MM.1S (cell line): ENCODE results near the gene IQCM.
"Not testable (repeated sequence)": the region's sequence is repeated elsewhere in the genome, so short reads cannot be mapped to it uniquely, and the experiment has no call there.

Experiments
- DNase-seq: peaks from one replicate; pipeline ENCODE4 v3.0.0-alpha.2; 2015
- H2AFZ ChIP-seq: fragments of 300-600 bp; sonication (generic); 2 replicates; pipeline ENCODE4 v1.6.0; 2016; ENCODE audit warnings: antibody characterized with exemption, low read length
- H3F3A ChIP-seq: fragments of 300-600 bp; sonication (generic); 2 replicates; pipeline ENCODE4 v1.6.1; 2016; ENCODE audit warnings: mild to moderate bottlenecking, antibody characterized with exemption, low read length, moderate library complexity, mixed read lengths; ENCODE audit not compliant: insufficient read depth
- H3K27ac ChIP-seq: fragments of 300-600 bp; sonication (generic); 2 replicates; pipeline ENCODE4 v1.5.1; 2016; ENCODE audit warnings: mild to moderate bottlenecking, low read length
- H3K27me3 ChIP-seq: fragments of 300-600 bp; sonication (generic); replicated peaks from 2 replicates; pipeline ENCODE4 v1.6.0; 2016; ENCODE audit warnings: low read length; ENCODE audit not compliant: insufficient read depth
- H3K36me3 ChIP-seq: fragments of 300-600 bp; sonication (generic); replicated peaks from 2 replicates; pipeline ENCODE4 v1.6.1; 2016; ENCODE audit warnings: mild to moderate bottlenecking, low read length, mixed read lengths; ENCODE audit not compliant: insufficient read depth
- H3K4me1 ChIP-seq: fragments of 300-600 bp; sonication (generic); 2 replicates; pipeline ENCODE4 v1.6.1; 2016; ENCODE audit warnings: low read length, mixed read lengths
- H3K4me2 ChIP-seq: fragments of 300-600 bp; sonication (generic); 2 replicates; pipeline ENCODE4 v1.6.0; 2016; ENCODE audit warnings: low read depth, low read length
- H3K4me3 ChIP-seq: fragments of 300-600 bp; sonication (generic); 2 replicates; pipeline ENCODE4 v1.5.1; 2016; ENCODE audit warnings: low read length, mixed read lengths
- H3K79me2 ChIP-seq: fragments of 300-600 bp; sonication (generic); 2 replicates; pipeline ENCODE4 v1.6.1; 2016; ENCODE audit warnings: mixed run types, low read length, mixed read lengths
- H3K9ac ChIP-seq: fragments of 300-600 bp; sonication (generic); 2 replicates; pipeline ENCODE4 v1.6.1; 2016; ENCODE audit warnings: low read length, mixed read lengths
- H3K9me2 ChIP-seq: fragments of 300-600 bp; sonication (generic); replicated peaks from 2 replicates; pipeline ENCODE4 v1.6.1; 2016; ENCODE audit warnings: mild to moderate bottlenecking, low read length, mixed read lengths; ENCODE audit not compliant: insufficient read depth
- H3K9me3 ChIP-seq: fragments of 300-600 bp; sonication (generic); replicated peaks from 2 replicates; pipeline ENCODE4 v1.6.1; 2016; ENCODE audit warnings: mild to moderate bottlenecking, low read length, mixed read lengths; ENCODE audit not compliant: insufficient read depth
- H4K20me1 ChIP-seq: fragments of 300-600 bp; sonication (generic); 2 replicates; pipeline ENCODE4 v1.6.1; 2016; ENCODE audit warnings: mild to moderate bottlenecking, low read length, moderate library complexity, mixed read lengths; ENCODE audit not compliant: insufficient read depth
- CTCF ChIP-seq: fragments of 300-600 bp; sonication (generic); IDR thresholded peaks from 2 replicates; pipeline ENCODE4 v1.5.1; 2016; ENCODE audit warnings: antibody characterized with exemption, low read length, mixed read lengths
- EZH2 ChIP-seq: fragments of 300-600 bp; sonication (generic); optimal IDR thresholded peaks from 2 replicates; pipeline ENCODE3; 2017; ENCODE audit warnings: low read depth, mild to moderate bottlenecking, antibody characterized with exemption, low read length, mixed read lengths
- EZH2phosphoT487 ChIP-seq: fragments of 300-600 bp; sonication (generic); IDR thresholded peaks from 2 replicates; pipeline ENCODE4 v1.6.1; 2018; ENCODE audit warnings: antibody characterized with exemption, low read length

Gene IQCM

GRCh38 chr4:149512501-149512900 lies 303.1 kb downstream of the IQCM start:
- no peak for TF ChIP-seq EZH2
- no peak overlapping the region for H3K4me2 ChIP-seq
- H3K27ac ChIP-seq: no peak overlapping the region
- no peaks in the 10 kb centered on the region for H3K36me3 ChIP-seq
- H3K9ac ChIP-seq: no peak overlapping the region
- no peak overlapping the region for H3K4me3 ChIP-seq
- H3K27me3 ChIP-seq: no peaks in the 10 kb centered on the region
- no peak overlapping the region for H2AFZ ChIP-seq
- no peaks in the 10 kb centered on the region for H3K4me1 ChIP-seq
- no peaks in the 10 kb centered on the region for H4K20me1 ChIP-seq
- no peaks in the 10 kb centered on the region for H3K79me2 ChIP-seq
- H3F3A ChIP-seq: no peaks in the 10 kb centered on the region
- no peak for DNase-seq
- H3K9me3 ChIP-seq: no peaks in the 10 kb centered on the region
- H3K9me2 ChIP-seq: no peaks in the 10 kb centered on the region

- TF ChIP-seq EZH2phosphoT487: no peak
- TF ChIP-seq EZH2: no peak
- TF ChIP-seq CTCF: no peak
- H3K4me3 ChIP-seq: no peak overlapping the region
Observed at GRCh38 chr4:149511558-149512298, 303.9 kb downstream of the IQCM start.

GRCh38 chr4:149507309-149507708 lies 308.3 kb downstream of the IQCM start:
- not testable (repeated sequence) for H3K4me1 ChIP-seq, H3F3A ChIP-seq, H3K36me3 ChIP-seq, H2AFZ ChIP-seq, H4K20me1 ChIP-seq, H3K27me3 ChIP-seq, H3K4me3 ChIP-seq, H3K9me2 ChIP-seq, H3K9ac ChIP-seq, H3K9me3 ChIP-seq, DNase-seq, H3K79me2 ChIP-seq, H3K4me2 ChIP-seq, H3K27ac ChIP-seq

More at GRCh38 chr4:149511558-149512298, 303.9 kb downstream of the IQCM start:
- H3K36me3 ChIP-seq: no peaks in the 10 kb centered on the region
- no peaks in the 10 kb centered on the region for H3K79me2 ChIP-seq
- no peaks in the 10 kb centered on the region for H4K20me1 ChIP-seq
- H3K27me3 ChIP-seq: no peaks in the 10 kb centered on the region
- no peaks in the 10 kb centered on the region for H3K9me2 ChIP-seq
- H3F3A ChIP-seq: no peaks in the 10 kb centered on the region
- H3K9me3 ChIP-seq: no peaks in the 10 kb centered on the region
- H2AFZ ChIP-seq: no peak overlapping the region
- no peaks in the 10 kb centered on the region for H3K4me1 ChIP-seq
- no peak overlapping the region for H3K27ac ChIP-seq
- no peak overlapping the region for H3K9ac ChIP-seq
- DNase-seq: no peak
- no peak overlapping the region for H3K4me2 ChIP-seq

GRCh38 chr4:149500806-149501205 lies 314.8 kb downstream of the IQCM start:
- Histone ChIP-seq H4K20me1 (no peaks in the 10 kb centered on the region), H3K9ac (no peak overlapping the region), H3K36me3 (no peaks in the 10 kb centered on the region), H3K27me3 (no peaks in the 10 kb centered on the region), H3F3A (no peaks in the 10 kb centered on the region), H3K9me3 (no peaks in the 10 kb centered on the region), H3K79me2 (no peaks in the 10 kb centered on the region), H3K4me3 (no peak overlapping the region), H3K9me2 (no peaks in the 10 kb centered on the region), H2AFZ (no peak overlapping the region), H3K4me2 (no peak overlapping the region), H3K4me1 (no peaks in the 10 kb centered on the region), H3K27ac (no peak overlapping the region)
- no peak for DNase-seq
- TF ChIP-seq CTCF (no peak), EZH2phosphoT487 (no peak), EZH2 (no peak)
